Measurements from ENCODE around the gene ZNF536.

DNA sequence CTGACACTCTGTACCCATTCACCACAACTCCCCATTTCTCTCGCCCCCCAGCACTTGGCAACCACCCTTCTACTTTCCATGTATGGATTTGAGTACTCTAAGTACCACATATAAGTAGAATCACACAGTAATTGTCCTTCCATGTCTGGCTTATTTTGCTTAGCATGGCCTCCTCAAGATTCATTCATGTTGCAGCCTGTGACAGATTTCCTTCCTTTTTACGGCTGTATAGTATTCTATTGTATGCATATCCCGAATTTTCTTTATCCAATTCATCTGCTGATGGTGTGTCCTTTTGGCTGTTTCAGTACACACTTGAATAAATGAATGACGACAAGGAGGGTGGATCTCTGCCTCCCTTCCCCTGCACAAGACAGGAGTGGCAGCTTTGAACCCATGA lies 95.1 kb downstream of the ZNF536 start:
- TF ChIP-seq, protein P1, sequence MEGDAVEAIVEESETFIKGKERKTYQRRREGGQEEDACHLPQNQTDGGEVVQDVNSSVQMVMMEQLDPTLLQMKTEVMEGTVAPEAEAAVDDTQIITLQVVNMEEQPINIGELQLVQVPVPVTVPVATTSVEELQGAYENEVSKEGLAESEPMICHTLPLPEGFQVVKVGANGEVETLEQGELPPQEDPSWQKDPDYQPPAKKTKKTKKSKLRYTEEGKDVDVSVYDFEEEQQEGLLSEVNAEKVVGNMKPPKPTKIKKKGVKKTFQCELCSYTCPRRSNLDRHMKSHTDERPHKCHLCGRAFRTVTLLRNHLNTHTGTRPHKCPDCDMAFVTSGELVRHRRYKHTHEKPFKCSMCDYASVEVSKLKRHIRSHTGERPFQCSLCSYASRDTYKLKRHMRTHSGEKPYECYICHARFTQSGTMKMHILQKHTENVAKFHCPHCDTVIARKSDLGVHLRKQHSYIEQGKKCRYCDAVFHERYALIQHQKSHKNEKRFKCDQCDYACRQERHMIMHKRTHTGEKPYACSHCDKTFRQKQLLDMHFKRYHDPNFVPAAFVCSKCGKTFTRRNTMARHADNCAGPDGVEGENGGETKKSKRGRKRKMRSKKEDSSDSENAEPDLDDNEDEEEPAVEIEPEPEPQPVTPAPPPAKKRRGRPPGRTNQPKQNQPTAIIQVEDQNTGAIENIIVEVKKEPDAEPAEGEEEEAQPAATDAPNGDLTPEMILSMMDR (IDR thresholded peaks at IDR 0.05; ENCODE audit: extremely low read depth in 1 of 2, insufficient read depth in 1 of 2, low read depth in 1 of 2, low read length in 2 of 2): no peak
- no peak for TF ChIP-seq JUN (IDR thresholded peaks at IDR 0.05; ENCODE audit: borderline replicate concordance, insufficient read depth, insufficient read length, low read depth)
